HG02973 (cell line): ENCODE measurements around the gene SYT15B.
"Not testable (repeated sequence)": the region's sequence is repeated elsewhere in the genome, so short reads cannot be mapped to it uniquely, and the experiment has no call there.

Experiments used
- ATAC-seq: cut with Tn5 transposase; IDR thresholded peaks from one replicate; pipeline ENCODE4 v1.9.1; 2021; ENCODE audit warnings: moderate library complexity; ENCODE audit not compliant: unreplicated experiment

The SYT15B gene

GRCh38 chr10:47730911-47731310 lies 32.5 kb downstream of the SYT15B start:
- ATAC-seq: not testable (repeated sequence)

GRCh38 chr10:47725740-47726139 lies 37.7 kb downstream of the SYT15B start:
- not testable (repeated sequence) for ATAC-seq

- ATAC-seq: not testable (repeated sequence)
Observed at GRCh38 chr10:47725047-47725446, 38.3 kb downstream of the SYT15B start.

- ATAC-seq: not testable (repeated sequence)
Observed at GRCh38 chr10:47724119-47724518, 39.3 kb downstream of the SYT15B start.

GRCh38 chr10:47723362-47723761 lies 40.0 kb downstream of the SYT15B start:
- ATAC-seq: not testable (repeated sequence)

- not testable (repeated sequence) for ATAC-seq
Observed at GRCh38 chr10:47717011-47717769, 46.2 kb downstream of the SYT15B start.
